OCI-LY7 (cell line): ENCODE measurements around the gene CHD9.

Experiments used
- CTCF ChIP-seq: fragments of 200-600 bp; sonication (generic); conservative IDR thresholded peaks from 2 replicates; pipeline ENCODE4 v1.5.1; 2014; ENCODE audit warnings: mild to moderate bottlenecking, antibody characterized with exemption, low read length, moderate library complexity, mixed read lengths
- EZH2phosphoT487 ChIP-seq: fragments of 200-600 bp; sonication (generic); IDR thresholded peaks from 2 replicates; pipeline ENCODE4 v1.6.1; 2018; ENCODE audit warnings: low read depth, borderline replicate concordance, mild to moderate bottlenecking, mixed run types, antibody characterized with exemption, low read length, moderate library complexity, mixed read lengths

DNA sequence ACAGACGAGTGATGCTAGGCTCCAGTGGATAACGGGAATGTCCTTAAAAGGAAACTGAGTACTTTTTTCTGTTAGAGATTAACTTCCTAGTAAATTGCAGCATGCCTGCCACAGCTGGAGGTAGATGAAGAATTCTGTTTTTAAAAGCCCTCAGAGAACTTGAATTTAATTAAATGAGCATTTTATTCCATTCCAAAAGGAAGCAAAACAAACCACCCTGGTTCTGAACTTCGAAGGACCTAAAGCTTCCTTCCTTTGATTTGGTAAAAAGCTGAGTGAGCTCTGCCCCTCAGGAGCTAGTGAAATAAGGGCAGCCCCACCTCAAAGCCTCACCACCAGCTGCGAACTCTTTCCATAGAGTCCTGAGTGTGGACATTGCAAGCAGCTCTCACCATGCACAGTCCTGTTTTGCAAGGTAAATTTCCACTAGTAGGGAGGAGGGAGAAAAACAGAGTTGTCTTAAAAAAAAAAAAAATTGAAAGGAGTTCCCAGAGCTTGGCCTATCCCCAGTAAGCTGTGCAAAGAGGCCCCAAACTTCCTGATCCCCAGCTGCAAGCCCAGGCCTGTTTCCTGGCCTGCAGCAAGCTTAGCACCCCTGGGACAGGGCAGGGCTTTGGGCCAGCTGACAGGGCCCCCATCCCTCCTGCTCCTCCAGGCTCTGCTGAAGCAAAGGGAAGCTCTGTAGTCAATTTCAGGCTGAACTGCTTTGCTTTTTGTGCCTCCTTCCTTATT lies 13.3 kb upstream of the CHD9 start:
- TF ChIP-seq CTCF = no peak
- no peak for TF ChIP-seq EZH2phosphoT487
